ENCODE measurements around the gene TGM2. TPM values are rescaled to one million over a fixed set of nuclear protein-coding genes. Genes with fewer than 3 reads are reported as not detected.

Gene TGM2
- polyA plus RNA-seq, 1 donor: 31.8 TPM

- no peak for DNase-seq
These were observed 19.9 kb downstream of the TGM2 start for GRCh38 chr20:38144974-38145728.

DNA sequence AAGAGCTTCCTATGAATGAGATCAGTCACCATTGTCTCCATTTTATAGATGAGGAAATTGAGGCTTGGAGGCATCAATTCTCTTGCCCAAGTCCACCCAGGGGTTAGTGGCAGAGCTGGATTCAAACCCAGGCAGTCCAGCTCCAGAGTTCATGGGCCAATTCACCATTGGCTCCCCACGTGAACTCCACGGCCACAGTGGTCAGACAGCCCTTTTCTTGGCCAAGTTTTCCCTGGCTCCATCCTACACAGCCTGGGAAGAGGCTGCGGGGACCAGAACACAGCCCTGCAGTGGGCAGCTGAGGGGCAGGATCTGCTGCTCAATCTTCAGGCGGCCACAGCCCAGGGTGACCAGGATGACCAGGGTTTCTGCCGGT lies 20.5 kb downstream of the TGM2 start:
- DNase-seq: no peak

DNA sequence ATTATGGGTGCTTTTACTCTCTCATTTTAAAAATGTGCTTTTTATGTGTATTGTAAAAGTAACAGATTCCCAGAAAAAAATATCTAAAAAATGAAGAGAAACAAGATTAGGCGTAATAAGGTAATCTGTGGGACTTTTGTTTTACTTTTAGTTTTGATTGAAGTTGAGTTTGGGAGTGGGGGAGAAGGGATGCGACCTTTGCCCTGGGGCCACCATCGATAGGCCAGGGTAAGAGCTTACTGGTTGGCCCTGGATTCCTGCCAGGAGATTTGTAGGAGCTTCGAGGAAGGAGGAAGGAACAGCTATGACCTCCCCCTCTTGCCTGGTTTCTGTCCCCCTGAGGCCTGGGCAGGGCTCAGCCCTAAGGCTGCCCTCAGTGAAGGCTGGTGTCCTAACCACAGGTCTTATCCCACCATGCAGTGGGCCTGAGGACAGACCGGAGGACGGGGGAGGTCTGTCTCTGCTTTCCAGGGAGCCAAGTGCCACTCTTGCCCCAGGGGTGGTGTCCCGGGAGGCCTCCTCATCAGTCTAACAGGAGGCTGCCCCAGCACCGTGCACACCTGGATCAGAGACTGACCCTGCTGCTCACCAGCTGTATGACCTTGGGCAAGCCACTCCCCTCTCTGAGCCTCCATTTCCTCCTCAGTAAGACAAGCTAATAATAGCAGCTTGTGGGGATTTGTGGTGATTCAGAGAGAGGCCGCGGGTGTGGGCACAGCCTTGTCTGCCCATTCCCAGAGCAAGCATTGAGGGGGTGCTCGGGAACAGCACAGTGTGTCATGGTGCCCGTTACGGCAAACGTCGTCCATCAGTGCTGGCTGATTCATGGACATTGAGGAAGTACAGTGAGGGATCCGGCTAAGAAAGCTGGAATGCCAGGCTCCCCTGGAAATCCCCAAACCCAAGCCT lies 21.2 kb downstream of the TGM2 start:
- no peak for DNase-seq

DNA sequence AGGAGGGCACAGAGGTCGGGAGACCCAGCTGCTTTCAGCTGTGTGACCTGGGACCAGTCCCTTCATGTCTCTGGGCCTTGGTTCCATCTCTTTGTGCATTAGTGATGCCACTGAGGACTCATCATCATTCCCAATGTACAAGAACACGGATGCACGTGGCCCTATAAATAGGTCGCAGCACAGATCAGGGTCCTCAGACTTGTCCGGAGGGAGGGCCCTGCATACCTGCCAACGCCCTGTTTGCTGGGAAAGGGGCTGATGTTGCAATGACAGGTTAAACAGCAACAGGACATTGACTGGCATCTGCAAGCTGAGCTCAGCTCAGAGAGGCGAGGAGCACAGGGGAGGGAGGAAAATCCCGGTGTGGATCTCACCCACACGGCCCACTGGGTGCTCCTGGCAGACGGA lies 21.8 kb downstream of the TGM2 start:
- DNase-seq: no peak

DNA sequence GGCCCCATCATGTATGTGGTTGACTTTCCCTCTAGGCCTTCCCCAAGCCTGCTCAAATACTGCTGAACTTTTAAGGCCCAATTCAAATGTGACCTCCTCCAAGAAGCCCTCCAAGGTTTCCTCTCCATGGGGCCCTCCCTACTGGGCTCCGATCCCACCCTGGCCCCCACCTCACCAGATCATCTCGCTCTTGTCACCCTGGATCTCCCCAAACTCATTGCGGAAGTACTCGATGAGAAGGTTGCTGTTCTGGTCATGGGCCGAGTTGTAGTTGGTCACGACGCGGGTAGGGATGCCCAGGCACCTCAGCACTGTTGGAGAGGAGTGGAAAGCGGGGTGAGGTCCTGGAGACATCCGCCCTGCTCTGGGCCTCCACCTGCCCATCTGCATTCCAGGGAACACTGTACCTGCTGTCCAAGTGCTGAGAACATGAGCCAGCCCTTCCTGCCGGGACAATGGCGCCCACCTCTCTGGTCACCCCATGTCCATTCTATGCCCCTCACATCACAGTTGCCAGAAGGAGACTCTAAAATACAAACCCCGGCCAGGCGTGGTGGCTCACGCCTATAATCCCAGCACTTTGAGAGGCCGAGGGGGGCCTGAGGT lies 23.1 kb downstream of the TGM2 start:
- no peak for DNase-seq

GRCh38 chr20:38141204-38141888 lies 23.7 kb downstream of the TGM2 start:
- no peak for DNase-seq

- DNase-seq: no peak
These were observed 24.9 kb downstream of the TGM2 start for GRCh38 chr20:38139977-38140753.

- no peak for DNase-seq
These were observed 25.7 kb downstream of the TGM2 start for GRCh38 chr20:38139156-38139912.

DNA sequence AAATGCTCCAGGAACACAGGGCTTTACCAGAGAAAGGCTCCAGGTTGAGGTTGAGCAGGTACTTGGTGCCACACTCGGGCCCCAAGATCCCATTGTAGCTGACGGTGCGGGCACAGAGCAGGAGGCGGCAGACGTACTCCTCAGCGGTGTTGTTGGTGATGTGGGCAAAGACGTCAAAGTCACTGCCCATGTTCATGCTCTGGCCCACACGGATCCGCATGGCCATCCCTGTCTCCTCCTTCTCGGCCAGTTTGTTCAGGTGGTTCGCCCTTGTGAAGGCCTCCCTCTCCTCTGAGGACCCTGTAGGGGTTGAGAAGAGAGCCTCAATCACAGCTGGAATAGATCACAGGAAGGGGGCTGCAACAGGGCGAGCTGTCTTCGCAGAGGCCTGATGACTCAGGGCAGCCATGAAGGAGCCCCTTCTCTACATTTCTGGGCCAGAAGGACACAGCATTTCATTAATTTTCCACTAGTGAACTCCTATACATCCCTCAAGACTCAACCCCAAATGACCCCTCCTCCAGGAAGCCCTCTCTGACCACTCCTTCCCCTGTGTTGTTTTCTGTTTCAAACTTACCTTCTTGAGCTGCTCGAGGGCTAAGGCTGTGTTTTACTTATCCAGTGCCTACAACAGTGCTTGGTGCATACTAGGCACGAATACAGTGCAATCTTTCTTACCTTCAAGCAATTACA lies 26.8 kb downstream of the TGM2 start:
- DNase-seq: no peak

GRCh38 chr20:38137441-38138037 lies 27.5 kb downstream of the TGM2 start:
- no peak for DNase-seq

DNA sequence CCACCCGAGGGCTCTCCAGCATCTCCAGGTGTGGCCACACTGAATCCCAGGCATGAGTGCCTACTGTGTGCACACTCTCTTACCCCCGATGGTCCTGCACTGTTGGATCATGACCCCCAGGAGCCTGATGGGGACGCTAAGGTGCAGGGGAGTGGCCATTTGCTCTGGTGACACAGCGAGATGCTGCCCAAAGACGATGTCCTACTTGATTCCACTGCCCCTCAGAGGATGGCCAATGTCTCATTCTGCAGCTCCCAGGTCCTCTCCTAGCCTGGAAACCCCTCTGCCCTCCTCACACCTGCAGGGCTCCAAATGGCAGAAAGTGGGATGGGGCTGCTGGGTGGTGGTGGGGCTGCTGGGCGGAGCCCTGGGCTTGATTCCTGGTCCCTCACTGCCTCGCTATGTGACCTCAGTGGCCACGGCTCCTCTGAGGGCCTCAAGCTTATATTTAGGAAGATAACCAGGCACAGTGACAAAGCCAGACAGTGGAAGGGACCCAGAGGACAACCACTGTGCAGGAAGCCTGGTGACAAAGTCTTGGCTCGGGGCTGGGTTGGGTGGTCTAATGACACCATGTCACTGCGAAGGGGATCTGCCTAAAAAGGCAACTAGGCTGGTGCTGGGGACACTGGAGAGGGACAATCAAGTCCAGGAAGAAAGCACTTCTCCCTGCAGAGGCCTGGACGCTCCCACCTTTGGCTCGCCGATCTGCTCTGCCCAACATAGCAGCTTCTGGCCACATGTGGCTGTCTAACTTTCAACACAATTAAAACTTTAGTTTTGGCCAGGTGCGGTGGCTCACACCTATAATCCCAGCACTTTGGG lies 28.4 kb downstream of the TGM2 start:
- DNase-seq: no peak

DNA sequence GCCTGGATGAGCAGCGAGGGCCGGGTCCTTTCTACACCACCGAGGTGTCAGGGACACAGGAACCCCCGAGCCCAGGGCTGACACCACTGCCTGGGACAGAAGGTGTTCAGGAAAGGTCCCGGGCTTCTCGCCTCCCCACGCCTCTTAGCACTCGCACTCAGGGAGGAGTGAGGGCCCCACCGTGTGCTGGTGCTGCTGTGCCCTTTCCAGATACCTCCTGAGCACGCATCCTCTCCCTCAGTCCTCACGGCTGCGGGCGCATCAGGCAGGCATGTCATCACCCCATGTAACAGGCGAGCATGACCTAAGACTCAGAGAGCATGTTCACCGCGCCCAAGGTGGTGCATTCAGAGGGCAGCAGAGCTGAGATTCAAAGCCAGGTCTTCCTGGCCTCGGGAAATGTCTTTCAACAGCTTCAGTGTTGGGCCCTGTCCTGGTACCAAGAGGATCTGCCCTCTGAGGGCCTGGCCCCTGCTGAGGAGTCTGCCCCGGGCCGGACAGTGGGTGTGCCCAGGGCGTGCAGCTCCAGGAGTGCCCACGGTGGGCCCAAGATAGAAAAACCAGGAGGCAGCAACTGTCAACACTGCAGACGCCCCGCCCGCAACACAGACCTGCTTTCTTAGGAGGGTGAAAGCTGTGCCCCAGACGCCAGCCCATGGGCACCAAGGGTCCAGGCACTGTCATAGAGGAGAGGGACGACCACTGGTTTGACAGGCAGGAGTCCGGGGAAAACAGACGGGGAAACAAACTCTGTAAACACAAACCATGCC lies 29.2 kb downstream of the TGM2 start:
- no peak for DNase-seq

- no peak for DNase-seq
These were observed 29.8 kb downstream of the TGM2 start for GRCh38 chr20:38135271-38135650.

DNA sequence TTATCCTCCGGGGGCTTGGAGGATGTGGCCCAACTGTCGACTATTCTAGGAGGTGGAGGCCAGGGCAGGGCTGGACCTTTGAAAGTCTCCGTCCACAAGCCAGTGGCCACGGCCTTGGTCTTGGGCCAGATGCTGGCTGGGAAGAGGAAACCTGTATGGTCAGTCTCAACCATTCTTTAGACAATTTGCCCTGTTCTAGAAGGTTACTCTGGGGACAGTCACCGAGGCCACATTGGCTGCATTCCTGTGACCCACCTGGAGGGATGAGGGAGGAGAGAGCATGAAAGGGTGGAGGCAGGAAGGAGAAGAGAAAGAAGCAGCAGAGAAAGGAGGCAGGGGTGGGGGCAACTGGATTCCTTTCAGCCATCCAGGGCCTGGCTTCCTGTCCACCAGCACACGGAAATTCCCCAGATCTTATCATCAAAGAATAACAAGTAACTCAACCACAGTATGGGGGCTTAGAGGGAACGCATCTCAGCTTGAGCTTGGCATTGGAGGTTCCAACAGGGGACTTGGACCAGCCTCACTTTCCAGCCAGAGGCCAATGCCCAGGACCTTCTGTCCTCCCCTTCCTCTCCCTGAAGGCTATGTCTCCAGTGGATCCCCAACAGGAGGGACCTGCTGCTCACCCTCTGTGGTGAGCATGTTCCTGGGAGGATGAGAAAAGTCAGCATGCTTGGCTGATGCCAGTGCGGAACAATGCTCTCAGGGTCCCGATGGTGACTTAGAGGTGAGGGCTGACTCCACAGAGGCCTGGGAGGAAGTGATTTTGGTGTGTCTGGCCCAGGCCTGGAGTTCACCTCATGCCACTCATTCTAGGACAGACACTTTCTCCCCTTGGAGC lies 30.4 kb downstream of the TGM2 start:
- no peak for DNase-seq

- no peak for DNase-seq
These were observed 31.2 kb downstream of the TGM2 start for GRCh38 chr20:38133680-38134426.

GRCh38 chr20:38132910-38133501 lies 32.1 kb downstream of the TGM2 start:
- no peak for DNase-seq

Measured in left kidney (tissue), 2 donors.